ENCODE measurements around the gene SPECC1L. TPM values are rescaled to one million over a fixed set of nuclear protein-coding genes. Genes with fewer than 3 reads are reported as not detected.
A peak's percentile ranks its signal among the peaks of the same experiment; 100 is the strongest.

SPECC1L gene
- total RNA-seq, 1 donor from 2014 or later, result 74.0 TPM

DNA sequence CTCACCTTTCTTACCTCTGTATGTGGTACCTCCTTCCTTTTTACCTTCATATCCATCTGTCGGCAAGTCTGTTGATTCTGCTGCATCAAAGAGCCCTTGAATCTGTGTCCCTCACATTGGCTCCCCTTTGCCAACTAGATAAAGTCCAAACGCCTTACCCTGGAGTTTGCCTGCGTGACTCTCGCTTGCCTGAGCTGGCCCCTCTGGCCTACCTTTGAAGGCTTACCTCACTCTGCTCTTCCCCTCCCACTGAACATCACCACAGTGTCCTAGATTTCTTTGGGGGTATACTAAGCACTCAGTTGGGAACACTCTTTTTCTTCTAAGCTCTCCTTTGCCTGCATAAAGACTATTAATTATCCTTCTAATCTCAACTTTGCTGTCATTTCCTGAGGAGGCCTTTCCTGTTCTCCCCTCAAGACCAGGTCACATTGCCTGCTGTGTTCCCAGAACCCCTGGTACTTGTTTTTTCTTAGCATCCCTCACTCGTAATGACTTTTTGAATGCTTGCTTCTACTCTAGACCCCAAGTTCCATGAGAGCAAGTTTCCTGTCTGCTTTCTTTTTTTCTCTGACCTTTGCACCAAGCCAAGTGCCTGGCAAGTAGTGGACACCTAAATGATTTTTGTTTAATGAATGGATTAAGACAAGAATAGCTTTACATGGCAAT, 89.0 kb downstream of the SPECC1L start:
- peak in 1 of 2 donors; percentile 94 for DNase-seq (ENCODE audit: low read depth in 2 of 2)

DNA sequence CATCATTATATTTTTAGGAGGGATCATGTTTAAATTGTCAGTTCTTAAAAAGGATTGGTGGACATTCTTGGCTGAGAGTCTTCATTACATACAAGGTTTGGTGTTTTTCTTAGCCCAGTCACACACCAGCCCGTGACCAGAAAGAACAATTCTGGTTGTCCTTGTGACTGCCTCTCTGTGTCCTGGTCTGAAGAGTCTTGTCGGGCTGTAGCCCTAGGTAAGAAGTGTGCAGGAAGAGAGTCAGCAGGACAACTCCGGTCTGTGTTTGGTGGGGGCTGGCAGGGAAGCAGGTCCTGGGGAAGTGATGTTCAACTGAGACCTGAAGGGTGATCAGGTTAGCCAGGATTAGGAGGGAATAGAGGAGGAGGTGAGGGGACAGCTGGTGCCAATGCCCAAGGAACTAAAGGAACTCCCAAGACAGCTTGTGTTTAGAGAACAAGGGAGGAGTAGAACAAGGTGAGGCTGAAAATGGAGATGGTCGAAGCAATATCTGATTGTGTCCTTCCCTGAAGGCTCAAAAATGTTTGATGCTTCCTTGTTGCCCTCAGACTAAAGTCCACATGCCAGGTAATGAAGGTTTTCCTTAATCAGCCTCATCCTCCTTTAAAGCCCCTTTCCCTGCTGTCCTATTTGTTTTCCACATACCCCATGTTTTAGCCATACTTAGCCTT, 91.5 kb downstream of the SPECC1L start:
- DNase-seq (ENCODE audit: low read depth in 2 of 2), result no peak

DNA sequence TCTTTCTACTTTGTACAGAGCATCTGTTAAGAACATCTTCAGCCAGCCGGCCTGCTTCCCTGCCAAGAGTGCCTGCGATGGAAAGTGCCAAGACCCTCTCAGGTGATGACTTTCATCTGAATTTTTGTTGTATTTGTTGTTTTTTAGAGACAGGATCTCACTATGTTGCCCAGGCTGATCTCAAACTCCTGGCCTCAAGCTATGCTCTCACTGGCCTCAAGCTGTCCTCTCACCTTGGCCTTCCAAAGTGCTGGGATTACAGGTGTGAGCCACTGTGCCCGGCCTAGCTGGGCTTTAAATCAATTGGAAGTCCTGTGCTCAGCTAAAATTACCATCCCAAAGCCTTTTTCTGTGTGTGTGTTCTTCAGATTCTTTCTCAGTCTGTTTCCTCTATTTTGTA, 92.6 kb downstream of the SPECC1L start:
- DNase-seq (ENCODE audit: low read depth in 2 of 2), result no peak

DNA sequence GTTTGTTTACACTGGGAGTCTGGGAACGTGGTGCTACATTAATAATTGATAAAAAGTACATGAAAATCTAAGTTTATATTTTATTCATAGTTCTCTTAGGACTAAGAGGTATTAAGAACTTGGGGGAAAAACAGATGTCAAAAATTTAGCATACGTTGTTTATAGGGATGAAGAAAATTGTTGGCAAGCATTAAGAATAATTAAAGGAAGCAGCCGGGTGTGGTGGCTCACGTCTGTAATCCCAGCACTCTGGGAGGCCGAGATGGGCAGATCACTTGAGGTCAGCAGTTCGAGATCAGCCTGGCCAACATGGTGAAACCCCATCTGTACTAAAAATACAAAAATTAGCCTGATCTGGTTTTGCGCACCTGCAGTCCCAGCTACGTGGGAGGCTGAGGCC, 96.1 kb downstream of the SPECC1L start:
- no peak for DNase-seq (ENCODE audit: low read depth in 2 of 2)

DNA sequence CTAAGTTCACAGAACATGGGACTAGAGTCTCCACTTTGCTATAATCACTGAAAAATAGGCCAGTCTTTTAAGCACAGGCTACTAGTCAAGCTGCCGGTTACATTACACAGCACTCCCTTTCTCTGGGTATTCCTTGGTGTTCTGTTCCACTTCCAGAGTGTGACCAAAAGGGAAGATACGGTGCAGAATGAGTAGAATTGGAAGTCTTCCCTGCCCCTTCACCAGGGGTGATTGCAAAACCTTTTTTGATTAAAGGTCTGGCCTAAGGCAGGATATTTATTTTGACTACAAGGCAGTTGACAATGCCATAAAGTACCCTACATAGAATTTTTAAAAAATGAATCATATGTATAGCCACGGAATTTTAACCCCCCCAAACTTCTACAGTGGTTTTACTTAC, 97.2 kb downstream of the SPECC1L start:
- DNase-seq (ENCODE audit: low read depth in 2 of 2), result no peak

DNA sequence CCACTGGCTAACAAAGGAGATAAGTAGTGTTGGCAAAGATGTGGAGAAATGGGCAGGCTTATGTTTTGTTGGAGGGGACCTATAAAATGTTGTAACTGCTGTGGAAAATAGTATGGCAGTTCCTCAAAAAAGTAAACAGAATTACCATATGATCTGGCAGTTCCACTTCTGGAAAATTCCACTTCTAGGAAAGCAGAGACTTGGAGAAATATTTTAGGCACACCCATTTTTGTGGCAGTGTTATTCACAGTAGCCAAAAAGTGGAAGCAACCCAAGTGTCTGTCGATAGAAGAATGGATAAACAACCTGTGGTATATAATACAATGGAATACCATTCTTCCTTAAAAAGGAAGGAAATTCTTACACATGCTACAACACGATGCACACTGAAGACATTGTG, 99.8 kb downstream of the SPECC1L start:
- peak; percentile 14 to 57 for DNase-seq (ENCODE audit: low read depth in 2 of 2)

DNA sequence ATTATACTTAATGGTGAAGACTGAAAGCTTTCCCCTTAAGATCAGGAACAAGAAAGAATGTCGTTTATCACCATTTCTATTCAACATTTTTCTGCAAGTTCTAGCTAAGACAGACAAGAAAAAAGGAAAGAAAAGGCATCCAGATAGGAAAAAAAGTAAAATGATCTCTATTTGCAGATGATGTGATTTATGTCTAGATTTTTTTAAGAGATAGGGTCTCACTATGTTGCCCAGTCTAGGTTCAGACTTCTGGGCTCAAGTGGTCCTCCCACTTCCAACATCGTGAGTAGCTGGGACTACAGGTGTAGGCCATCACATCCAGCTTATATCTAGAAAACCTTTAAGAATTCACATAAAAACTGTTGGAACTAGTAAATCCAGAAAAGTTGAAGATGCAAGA, 105.4 kb downstream of the SPECC1L start:
- DNase-seq (ENCODE audit: low read depth in 2 of 2), result no peak

DNA sequence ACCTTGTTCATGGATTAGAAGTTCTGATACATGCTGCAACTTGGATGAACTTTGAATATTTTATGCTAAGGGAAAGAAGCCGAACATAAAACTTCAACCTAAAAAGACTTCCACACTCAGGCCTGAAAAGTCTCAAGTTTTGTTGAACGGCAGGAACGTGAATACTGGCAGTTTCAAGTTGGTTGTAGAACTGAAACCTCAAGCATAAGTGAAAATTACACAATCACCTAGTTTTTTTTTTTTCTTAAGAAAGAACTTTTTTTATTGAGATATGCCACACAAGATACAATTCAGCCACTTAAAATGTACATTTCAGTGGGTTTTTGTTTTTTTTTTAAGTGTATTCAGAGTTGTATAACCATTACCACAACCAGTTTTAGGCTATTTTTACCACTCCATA, 106.0 kb downstream of the SPECC1L start:
- DNase-seq (ENCODE audit: low read depth in 2 of 2), result no peak

DNA sequence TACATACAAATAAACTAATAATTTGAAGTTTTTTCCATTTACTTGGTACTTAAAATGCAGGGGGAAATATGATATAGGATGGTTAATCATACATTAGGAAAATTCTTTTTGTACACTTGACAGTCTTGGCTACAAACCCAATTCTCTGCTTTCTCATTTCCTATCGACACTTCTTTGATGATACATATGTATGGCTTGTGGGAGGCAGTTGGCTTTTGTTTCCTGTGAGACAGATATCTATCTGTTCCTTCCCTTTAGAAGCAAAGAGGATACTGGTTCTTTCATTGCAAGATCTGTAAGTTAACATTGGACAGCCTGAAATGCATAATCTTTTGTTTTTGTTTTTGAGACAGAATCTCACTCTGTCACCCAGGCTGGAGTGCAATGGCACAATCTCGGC, 108.9 kb downstream of the SPECC1L start:
- peak; percentile 44 to 81 for DNase-seq (ENCODE audit: low read depth in 2 of 2)

DNA sequence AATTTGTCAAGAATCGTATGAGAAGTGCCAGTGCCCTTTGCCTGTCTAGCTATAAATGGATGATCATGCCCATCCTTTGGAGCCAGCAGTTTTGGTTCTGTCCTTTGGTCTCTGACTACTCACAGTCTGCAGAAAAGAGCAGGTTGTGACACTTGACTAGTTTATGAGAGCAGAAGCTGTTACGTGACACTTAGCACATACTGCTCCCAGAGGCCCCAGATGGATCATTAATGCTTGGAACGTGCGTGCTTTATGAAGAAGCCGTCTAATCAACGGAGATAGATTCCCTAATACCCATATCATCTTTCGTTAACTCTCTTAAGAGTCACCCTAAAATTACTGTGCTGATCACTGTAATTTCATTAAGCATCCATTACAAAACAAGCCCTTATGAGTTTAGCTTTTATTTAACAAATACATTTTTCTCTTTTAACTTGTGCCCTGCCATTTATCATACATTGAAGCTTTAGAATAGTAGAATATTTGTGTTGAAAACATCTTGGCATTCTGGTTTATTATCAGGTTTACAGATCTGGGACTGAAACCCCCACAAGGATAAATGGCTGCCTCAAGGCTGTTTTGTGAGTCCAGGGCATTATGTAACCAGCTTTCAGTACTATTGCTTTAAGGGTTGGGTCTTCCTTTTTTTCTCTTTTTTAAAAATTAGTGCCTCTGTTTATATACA, 109.7 kb downstream of the SPECC1L start:
- no peak for DNase-seq (ENCODE audit: low read depth in 2 of 2)

DNA sequence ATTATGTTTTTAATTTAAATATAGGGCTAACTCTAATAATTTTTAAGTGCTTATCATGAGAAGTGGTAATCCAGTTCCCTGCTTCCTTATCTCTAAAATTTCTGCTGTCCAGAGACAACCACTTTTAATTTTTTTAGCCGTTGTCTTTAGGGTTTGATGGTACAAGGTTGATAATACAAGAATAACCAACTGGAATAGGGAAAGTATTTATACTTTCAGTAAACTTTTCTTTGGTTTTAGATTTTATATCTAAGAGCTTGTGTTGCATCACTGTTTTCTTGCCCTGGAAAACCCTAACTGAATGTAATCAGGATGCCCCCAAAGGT, 110.2 kb downstream of the SPECC1L start:
- no peak for DNase-seq (ENCODE audit: low read depth in 2 of 2)

DNA sequence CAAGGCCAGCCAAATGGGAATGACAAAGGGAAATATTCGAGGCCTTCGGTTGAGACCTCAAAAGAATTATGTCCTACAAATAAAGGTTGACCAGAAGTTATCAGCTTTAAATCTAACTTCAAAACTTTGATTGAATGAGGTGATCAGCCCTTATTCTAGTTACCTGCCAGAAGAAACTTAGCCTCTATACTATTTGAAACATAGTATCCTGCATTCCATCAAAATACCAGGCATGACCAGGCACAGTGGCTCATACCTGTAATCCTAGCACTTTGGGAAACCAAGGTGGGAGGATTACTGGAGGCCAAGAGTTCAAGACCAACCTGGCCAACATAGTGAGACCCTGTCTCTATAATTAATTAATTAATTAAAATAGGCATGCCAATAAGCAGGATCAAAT, 112.4 kb downstream of the SPECC1L start:
- no peak for DNase-seq (ENCODE audit: low read depth in 2 of 2)

DNA sequence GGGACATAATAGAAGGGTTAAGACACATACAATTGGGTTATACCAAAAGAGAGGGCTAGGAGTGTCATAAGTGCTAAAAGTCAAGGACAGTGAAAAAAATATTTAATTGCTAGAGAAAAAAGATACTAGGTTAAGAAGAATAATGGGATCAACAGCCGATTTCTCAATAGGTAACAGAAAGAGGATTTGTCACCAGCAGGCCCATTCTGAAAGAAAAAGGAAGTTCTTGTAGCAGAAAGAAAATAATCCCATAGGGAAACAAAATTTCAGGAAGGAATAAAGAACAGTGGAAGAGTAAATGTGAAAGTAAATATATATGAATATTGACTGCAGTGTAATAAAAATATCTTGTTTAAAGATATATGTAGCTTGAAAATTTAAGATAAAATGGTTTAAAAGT, 113.5 kb downstream of the SPECC1L start:
- no peak for DNase-seq (ENCODE audit: low read depth in 2 of 2)

DNA sequence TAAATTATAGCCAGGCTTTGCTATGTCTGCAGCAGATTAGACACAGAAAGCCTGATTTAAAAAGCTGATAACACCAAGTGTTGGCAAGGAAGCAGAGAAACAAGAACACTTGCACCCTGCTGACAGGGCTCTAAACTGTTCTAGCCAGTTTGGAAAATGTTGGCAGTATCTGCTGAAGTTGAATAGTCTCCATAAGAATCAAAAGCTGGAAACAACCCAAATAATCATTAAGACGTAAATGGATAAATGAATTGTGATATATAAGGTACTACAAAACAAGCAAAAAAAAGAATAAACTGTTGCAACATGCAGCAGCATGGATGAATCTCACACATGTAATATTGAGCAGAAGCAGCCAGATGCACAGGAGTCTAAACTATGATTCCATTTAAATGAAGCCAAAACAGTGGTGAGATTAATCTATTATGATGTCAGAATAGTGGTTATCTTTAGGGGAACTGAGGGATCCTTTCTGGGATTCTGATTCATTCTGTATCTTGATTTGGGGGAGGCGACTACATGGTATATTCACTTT, 116.4 kb downstream of the SPECC1L start:
- DNase-seq (ENCODE audit: low read depth in 2 of 2), result no peak

DNA sequence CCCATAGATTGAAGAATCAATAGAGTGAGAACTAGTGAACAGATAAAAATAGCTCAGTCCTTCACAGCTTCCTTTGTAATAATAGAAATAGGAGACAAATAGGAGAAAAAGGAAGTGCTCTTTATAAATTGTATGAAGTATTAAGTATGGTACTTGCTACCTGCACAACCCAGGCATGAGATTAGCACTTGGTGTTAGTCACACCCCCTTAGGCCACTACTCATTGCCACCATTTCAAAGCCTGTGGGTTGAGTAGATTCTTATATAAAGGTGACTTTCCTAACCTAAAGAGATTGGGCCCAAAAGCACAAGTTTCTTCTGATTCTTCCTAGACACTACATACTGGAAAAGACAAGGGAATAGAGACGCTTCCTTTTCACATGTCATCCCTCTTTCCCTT, 119.0 kb downstream of the SPECC1L start:
- DNase-seq (ENCODE audit: low read depth in 2 of 2), result no peak

DNA sequence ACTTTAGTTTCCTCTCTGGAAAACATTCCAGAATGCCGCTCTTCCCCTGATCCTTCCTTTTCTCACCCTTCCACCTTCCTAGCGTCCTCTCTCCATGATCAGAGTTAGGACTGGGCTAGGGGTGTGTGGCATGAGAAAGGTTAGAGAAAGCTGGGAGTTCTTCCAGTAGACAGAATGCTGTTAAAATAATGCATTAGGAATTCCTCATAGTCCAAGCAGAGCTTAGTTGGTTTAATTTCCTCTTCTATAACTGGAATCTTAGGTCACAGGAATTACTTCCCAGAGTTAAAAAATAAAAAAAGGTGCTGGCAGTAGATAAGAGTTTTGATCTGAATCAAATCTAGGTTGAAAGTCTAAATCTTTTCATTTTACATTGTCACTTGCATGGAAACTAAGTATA, 119.5 kb downstream of the SPECC1L start:
- DNase-seq (ENCODE audit: low read depth in 2 of 2), result no peak

DNA sequence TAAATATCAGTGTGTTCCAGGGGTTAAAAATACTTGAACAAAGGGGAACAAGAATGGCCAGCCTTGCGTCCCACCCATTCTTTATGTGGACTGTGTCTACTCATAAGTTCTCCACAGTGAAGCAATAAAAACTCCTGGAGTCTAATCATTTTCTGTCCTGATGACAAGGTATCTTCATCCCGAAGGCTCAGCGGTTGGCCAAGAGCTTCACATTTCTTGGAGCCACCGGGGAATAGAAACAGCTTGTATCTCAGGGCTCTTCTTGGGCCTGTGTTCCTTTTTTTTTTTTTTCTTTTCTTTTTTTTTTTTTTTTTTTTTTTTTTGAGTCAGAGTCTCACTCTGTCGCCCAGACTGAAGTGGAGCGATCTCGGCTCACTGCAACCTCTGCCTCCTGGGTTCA, 119.9 kb downstream of the SPECC1L start:
- peak in 1 of 2 donors; percentile 33 for DNase-seq (ENCODE audit: low read depth in 2 of 2)

DNA sequence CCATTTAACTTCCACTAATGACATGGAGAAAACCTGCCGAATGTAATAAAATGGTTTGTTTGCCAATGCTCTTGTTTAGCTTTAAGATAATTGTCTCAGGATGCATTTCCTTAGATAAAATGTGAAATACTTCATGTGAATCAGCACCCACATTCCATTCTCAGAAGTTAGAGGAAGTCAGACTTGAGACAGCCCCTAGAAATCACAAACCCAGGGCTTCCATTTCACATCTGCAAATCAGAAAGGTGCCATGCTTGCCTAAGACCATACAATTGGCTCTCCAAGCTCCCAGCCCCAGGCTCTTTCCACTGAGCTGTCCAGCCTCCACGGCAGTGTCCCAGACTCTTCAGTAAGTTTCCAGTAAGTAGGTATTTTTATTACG, 121.2 kb downstream of the SPECC1L start:
- peak in 1 of 2 donors; percentile 77 for DNase-seq (ENCODE audit: low read depth in 2 of 2)

DNA sequence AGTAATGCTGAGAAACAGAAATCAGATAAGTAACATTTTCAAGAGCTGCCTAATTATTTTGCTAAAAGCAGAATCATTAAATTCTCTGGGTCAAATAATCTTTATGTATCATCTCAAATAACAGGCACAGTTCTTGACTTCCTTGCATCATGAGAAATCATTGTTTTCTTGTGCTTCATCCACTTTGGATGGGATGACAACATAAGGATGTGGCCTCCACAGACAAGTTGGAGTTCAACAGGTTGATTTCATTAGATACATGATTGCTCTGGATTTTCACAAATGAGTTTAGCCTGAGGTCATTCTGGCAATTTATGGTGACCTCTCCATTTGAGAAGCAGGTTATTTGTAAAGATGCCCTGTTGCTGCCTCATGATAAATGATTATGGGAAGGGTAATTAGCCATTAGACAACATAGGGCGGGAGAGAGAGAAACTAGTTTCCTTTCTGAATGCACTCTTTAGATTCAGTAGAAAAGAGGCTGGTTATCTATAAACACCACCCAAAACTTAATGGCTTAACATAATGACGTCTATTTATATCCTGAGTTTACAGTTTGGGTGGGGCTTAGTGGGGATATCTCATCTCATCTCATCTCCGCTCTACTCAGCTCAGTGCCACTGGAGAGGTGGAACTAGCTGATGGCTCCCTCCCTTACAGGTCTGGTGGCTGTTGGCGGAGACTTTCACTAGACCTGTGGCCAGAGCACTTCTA, 121.7 kb downstream of the SPECC1L start:
- no peak for DNase-seq (ENCODE audit: low read depth in 2 of 2)

DNA sequence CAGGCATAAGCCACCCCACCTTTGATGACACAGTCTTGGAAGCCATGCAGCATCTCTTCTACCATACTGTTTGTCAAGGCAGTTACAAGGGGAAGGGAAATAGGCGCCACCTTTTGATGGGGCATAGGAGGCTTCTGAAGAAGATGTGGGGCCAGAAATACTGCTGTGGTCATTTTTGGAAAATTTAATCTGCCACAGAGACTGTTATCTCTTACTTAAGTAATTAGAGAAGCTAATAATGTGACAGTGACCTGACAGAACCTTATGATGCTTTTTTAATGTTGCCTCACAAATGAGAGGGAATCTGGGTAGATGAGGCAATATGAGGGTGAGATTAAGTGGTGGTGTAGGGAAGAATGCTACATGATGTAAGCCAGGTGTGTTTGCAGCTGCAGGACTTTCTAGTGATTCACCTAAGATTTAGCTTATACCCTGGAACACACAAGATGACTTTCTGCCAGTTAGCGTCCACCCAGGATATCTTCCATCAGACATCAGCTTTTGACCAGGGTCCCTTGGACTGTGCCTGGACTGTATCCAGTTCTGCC, 122.5 kb downstream of the SPECC1L start:
- no peak for DNase-seq (ENCODE audit: low read depth in 2 of 2)

DNA sequence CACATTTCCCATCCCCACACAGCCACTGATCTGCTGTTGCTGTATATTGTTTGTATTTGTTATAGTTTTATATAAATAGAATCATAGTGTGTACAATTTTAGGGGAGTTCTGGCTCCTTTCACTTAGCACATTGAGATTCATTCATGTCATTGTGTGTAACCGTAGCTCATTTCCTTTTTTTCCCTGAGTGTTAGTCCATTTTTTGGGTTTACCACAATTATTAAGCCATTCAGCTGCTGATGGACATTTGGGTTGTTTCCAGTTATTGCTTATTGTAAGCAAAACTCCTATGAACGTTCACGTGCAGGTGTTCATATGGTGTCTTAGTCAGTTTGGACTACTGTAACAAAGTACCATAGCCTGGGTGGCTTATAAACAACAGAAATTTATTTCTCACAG, 123.2 kb downstream of the SPECC1L start:
- DNase-seq (ENCODE audit: low read depth in 2 of 2), result no peak

DNA sequence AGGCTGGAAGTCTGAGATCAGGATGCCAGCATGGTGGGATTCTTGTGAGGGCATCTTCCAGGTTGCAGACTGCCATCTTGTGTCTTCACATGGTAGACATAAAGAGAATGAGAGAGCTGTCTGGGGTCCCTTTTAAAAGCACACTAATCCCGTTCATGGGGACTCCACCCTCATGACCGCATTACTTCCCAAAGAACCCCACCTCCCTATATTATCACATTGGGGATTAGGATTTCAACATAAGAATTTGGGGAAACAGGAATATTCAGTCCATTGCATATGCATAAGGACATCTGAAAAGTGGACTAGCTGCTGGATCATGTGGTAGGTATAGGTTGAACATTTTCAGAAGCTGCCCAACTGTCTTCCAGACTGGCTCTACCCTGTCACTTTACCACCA, 123.6 kb downstream of the SPECC1L start:
- no peak for DNase-seq (ENCODE audit: low read depth in 2 of 2)
